NOMO-1 (cell line): ENCODE measurements around the gene PMEPA1.
"Not testable (repeated sequence)": the region's sequence is repeated elsewhere in the genome, so short reads cannot be mapped to it uniquely, and the experiment has no call there.

Source experiments
- DNase-seq, 2 experiments: peaks; one replicate each; lab custom pipeline; 2025; ENCODE audit not compliant: unreplicated experiment in 2 of 2; lab: John Stamatoyannopoulos, UW

Gene PMEPA1

GRCh38 chr20:57653546-57653900, 56.3 kb downstream of the PMEPA1 start:
- no peak for DNase-seq

GRCh38 chr20:57652606-57653545, 56.9 kb downstream of the PMEPA1 start:
- DNase-seq: no peak

GRCh38 chr20:57651881-57652605, 57.8 kb downstream of the PMEPA1 start:
- DNase-seq: no peak

GRCh38 chr20:57650756-57651483, 58.9 kb downstream of the PMEPA1 start:
- no peak for DNase-seq

GRCh38 chr20:57650266-57650665, 59.5 kb downstream of the PMEPA1 start:
- no peak for DNase-seq

GRCh38 chr20:57649617-57650015, 60.2 kb downstream of the PMEPA1 start:
- DNase-seq: no peak

GRCh38 chr20:57648878-57649616, 60.8 kb downstream of the PMEPA1 start:
- DNase-seq: no peak

GRCh38 chr20:57647933-57648785, 61.7 kb downstream of the PMEPA1 start:
- DNase-seq: no peak

- no peak for DNase-seq
These were observed 62.5 kb downstream of the PMEPA1 start for GRCh38 chr20:57647006-57647932.

- no peak for DNase-seq
These were observed 70.9 kb downstream of the PMEPA1 start for GRCh38 chr20:57638895-57639236.

- no peak for DNase-seq
These were observed 71.5 kb downstream of the PMEPA1 start for GRCh38 chr20:57638173-57638894.

- DNase-seq: no peak
These were observed 75.8 kb downstream of the PMEPA1 start for GRCh38 chr20:57633945-57634491.

- no peak for DNase-seq
These were observed 77.5 kb downstream of the PMEPA1 start for GRCh38 chr20:57632286-57632685.

- DNase-seq: no peak
These were observed 79.8 kb downstream of the PMEPA1 start for GRCh38 chr20:57630061-57630460.

GRCh38 chr20:57629491-57629901, 80.3 kb downstream of the PMEPA1 start:
- not testable (repeated sequence) for DNase-seq

- DNase-seq: not testable (repeated sequence)
These were observed 80.9 kb downstream of the PMEPA1 start for GRCh38 chr20:57628962-57629308.

GRCh38 chr20:57628047-57628961, 81.5 kb downstream of the PMEPA1 start:
- peak; percentile 87 to 89 for DNase-seq
